Measurements from ENCODE around the gene CDH3.

The CDH3 gene

DNA sequence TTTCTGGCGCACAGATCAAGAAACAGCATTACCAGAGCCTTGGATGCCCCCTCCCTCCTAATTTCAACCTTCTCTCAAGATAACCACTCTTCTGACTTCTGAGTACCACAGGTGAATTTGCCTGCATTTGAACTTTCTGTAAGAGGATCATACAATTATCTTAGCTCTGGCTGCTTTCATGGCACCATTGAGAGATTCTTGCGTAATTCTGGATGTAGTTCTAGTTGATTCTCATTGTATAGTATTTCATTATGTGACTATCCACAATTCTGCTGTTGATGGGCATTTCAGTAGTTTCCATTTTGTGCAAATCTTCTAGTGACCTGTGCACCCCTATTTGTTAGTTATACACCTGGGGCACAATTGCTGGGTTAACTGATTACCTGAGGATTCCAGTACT is 7.5 kb downstream of the CDH3 start:
- DNase-seq, result no peak

DNA sequence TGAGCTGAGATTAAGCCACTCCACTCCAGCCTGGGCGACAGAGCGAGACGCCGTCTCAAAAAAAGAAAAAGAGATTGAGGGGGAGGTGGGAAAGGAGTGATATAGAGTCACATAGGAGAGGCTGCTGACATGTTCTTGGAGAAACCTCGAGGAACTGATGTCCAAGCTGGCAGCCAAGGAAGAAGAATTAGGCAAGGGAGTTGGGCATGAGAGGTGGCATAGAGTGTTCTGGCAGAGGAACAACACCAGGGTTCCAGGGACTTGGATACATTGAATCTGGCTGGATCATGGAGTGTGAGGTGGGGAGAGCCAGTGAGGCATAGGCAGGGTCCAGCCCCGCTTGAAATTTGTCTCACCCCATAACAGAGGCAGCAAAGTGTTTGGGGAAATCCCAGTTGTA is 10.7 kb downstream of the CDH3 start:
- DNase-seq, result no peak

DNA sequence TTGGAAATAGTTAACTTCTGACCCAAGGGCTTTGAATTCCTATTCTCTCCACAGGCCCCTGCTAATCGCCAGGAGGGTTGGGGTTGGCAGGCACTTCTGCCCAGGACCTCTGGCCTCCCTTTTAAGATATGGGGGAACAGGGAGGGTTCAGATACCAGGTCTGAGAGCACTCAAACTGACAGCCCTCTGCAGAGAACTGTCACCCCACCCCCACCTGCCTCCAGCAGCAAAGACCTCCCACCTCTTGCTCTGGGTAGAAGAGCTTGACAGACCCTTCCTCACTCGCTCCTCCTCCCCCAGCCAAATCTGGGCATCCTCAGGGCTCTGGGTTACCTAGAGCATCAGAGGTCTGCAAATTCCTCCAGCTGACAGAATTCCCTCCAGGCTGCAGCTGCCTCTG is 11.6 kb downstream of the CDH3 start:
- no peak for DNase-seq

DNA sequence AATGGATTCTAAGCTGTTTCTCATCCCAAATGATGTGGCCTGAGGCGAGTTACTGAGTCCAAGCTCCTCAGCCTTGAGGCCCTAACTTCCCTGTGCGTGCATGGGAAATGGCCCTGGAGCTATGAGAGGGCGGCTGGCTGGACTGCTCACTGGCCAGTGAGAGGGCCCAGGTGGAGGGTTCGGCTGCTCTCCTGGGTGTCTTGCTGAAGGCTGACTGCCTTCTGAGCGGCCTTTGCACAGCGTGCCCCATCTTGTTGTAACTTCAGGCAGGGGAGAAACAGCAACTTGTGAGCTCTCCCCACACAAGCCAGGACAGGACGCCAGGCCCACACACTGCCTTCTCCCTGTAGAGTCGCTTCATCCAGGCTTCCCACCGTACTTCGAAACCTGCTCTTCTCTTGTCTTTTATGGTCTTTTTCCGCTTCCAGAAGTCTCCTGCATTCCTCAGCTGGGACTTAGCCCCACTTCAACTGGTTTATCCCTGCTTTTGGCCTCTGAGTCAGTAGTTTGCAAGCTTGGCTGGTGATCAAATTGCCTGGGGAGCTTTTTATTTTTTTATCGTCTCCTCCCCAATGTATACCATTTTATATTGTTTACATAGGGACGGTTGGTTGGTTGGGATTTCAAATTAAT is 13.3 kb downstream of the CDH3 start:
- DNase-seq, result no peak

DNA sequence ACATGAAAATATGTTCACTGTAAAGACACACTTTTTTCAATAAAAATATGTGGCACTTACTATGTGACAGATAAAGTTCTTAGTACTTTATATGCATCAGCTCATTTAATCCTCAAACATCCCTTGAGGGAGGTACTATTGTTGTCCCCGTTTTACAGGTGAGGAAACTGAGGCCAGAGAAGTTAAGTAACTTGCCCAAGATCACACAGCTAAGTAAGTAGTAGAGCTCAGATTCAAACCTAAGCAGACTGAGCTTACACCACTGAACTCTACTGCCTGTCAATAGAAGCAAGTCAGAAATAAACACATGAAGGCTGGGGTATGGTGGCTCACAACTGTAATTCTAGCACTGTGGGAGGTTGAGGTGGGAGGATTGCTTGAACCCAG is 13.9 kb downstream of the CDH3 start:
- DNase-seq, result no peak

DNA sequence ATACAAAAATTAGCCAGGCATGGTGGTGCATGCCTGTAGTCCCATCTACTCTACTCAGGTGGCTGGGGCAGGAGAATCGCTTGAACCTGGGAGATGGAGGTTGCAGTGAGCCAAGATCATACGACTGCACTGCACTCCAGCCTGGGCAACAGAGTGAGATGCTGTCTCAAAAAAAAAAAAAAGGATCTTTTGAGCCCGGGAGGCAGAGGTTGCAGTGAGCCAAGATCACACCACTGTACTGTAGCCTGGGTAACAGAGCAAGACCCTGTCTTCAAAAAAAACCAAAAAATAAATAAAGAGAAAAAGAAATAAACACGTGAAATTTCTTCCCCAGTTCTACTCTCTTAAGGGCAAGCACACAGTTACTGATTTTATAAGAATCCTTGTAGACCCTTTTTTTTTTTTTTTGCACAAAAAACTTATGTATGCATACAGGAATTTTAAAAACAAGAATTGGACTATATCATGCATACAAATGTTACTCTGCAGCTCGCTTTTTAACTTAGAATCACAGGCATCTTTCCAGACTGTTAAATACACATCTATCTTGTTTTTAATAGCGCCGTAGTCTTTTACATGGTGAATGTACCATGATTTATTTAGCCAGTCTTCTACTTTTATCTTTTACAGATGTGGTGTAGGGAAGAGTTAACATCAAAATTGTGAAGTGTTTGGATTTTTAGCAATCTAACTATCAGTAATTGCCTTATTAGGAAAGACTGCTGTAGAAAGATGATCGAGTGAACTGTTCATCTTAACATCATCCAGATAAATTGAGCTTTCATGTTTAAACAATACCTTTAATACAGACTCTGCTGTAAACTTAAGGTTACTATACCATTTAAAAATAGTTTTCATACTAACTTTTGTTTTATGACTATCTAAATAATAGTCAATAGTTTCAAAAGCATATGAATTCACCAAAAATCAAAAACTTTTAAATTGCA is 14.6 kb downstream of the CDH3 start:
- DNase-seq, result no peak

DNA sequence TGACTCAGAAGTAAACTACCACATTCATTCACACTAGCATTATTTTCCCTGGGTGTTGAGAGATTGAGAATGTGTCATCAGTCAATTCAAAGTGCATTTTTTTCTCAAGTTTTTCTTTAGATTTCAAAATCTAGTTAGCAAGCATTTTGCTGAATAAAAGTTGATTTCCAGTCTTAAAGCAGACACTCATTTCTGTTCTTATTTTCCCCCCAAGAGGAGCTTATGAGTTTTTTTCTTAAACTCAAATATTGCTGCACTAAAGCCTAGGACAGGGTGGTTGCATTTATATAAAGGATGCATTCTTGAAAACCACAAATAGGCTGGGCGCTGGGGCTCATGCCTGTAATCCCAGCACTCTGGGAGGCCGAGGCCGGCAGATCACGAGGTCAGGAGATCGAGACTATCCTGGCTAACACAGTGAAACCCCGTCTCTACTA is 15.3 kb downstream of the CDH3 start:
- no peak for DNase-seq

DNA sequence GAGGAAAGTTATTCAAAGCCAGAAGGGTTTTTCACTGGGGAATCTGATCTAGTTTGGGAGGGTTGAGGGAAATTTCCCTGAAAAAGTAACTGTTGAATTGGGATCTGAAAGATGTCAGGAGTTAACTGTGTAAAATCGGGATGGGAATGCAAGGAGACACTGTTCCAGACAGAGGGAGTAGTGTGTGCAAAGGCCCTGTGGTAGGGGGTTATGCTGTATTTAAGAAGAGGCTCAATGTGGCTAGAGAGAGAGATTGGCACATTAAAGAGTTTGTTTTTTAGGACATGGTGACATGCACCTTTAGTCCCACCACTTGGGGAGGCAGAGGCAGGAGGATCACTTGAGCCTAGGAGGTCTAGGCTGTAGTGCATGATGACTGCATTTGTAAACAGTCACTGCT is 16.9 kb downstream of the CDH3 start:
- no peak for DNase-seq

DNA sequence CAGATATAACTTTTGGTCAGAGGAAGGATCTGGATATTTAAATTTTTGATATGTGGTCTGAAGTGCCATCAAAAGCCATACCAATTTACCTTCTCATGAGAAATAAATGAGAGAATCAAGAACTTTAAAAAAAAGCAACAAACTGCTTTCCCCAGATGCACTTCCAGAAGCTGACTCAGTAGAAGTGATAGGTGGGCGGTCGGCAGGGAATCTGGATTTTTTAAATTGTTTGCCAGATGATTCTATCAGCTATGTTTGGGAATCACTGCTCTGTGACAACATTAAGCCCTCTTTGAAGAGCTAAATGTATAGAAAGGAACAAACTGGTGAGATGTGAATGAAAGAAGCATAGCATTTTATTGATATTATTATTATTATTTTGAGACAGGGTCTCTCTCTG is 19.2 kb downstream of the CDH3 start:
- DNase-seq, result no peak

DNA sequence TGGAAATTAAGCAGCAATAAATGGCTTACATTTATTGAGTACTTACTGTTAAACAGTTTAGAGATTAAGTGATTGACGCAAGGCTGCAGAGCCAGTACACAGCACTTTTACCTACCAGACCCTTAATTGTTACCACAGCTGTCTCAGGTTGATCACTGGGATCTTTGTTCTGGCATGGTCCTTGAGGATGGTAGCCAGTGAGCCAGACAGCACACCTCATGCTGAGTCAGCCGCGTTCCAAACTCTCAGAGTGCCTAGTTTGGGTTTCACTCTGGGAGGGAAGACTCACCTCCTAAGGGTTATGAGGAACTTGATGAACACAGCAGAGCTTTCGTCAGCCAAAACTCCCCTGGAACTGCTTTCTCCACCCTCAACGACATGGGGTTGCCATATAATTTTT is 20.4 kb downstream of the CDH3 start:
- DNase-seq, result no peak

DNA sequence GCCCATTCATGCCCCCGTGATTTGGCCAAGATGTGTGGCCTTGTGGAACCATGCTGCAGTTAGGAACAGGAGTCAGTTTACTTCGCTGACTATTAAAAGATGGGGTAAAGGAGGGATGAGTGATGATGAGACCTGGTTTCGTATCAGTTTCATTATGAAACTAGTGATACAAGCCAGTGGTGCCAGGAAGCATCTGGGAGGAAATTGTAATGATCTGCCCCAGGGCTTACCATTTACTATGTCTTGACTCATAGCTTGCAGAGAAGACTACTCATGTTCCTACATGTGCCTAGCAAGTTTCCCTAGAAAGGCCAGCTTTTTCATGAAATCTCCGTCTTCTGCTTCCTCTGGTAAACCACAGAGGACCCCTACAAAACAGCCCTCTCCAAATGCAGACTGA is 23.2 kb downstream of the CDH3 start:
- peak in 1 of 2 donors; percentile 22 for DNase-seq

DNA sequence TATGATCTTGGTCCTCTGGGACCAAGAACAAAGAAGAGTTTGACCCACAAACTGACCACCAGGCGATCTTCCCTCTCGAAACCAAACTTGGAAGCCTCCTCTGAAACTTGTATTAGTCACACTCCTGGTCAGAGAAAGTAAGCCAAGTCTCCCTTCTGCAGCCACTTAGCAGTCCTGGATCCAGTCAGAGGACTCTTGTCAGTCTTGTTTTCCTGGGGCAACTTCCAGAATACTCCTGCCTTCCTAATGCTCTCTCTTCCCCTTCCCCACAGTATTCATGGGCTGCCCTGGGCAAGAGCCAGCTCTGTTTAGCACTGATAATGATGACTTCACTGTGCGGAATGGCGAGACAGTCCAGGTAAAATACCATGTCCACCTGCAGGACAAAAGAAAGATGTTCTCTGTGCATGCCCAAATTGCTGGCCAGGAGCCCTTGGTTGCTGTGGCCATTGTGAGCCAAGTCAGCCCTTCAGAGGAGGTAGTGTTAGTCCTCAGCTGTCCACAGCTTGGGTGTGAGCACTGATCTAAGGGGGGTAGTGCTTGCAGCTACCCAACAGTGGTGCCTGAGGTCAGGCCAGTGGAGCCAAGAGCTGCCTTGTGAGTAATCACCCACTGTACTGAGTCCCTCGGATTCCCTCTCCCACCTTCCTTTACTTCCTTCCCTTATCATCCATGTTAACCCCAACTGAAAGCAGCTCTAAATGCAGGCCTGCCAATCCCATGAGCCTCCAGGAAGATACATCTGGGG is 31.2 kb downstream of the CDH3 start:
- DNase-seq, result no peak

DNA sequence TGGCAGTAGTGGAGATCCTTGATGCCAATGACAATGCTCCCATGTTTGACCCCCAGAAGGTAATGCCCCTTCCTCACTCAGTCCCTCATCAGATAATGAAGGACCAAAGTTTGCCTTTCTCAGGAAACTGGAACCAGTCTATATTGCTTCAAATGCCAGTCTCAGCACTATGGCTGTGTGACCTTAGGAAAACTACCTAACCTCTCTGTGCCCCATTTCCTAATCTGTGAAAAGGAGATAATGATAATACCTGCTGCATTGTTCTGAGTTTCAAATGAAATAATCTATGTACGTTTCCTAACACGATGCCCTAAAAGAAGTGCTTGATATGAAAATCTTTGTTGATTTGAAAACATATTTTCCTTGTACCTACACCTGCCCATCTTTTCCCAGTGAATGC is 35.9 kb downstream of the CDH3 start:
- no peak for DNase-seq

DNA sequence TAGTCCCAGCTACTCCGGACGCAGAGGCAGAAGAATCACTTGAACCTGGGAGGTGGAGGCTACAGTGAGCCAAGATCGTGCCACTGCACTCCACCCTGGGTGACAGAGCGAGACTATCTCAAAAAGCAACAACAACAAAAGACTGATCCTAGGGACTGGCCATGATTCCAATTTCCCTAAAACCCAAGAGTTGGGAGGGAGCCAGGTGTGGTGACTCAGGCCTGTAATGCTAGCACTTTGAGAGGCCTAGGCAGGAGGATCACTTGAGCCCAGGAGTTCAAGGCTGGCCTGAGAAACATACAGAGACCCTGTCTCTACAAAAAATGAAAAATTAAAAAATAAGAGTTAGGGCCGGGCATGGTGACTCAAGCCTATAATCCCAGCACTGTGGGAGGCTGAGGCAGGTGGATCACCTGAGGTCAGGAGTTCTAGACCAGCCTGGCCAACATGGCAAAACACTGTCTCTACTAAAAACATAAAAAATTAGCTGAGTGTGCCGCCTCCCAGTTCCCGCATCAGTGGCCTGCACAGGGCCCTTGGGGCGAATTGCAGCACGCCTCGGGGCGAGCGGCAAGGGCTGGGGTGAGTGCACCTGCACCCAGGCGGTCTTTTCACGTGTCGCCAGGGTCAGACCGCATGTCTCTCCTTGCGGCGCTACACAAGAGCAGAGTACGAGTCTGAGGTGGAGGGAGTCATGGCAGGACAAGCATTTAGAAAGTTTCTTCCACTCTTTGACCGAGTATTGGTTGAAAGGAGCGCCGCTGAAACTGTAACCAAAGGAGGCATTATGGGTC is 40.8 kb downstream of the CDH3 start:
- DNase-seq, result no peak

DNA sequence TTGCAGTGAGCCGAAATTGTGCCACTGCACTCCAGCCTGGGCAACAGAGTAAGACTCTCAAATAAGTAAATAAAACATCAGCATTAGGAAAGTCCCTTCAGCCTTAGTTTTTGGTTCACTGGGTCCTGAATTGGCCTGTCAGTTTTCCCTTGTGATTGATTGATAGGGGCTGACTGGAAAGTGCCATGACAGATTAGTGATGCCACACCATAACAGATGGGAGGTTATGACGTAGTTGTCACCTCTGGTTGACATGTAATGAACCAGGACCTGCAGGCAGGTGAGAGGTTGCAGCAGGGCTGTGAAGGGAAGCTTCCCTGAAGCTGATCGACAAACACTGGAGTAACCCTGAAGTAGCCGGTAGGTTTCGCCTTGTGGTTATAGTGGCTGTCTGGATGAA is 41.8 kb downstream of the CDH3 start:
- DNase-seq, result no peak

DNA sequence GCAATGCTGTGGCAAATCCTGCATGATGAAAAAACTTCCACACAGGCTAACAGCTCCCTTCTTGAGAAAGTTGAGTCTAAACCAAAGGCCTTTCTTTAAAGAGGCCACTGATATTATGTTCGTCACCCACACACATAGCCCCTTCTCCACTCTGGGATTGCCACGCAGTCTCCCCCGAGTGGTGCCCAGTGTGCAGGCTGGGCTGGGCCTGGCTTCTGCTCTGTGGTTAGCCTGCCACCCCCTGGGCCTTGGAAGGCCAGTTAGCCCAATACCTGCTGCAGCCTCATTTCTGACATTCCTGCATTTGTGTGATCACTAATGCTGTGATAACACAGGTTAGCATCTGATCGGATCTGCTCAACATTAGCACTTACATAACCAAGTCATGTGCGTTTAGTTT is 44.8 kb downstream of the CDH3 start:
- DNase-seq, result no peak

DNA sequence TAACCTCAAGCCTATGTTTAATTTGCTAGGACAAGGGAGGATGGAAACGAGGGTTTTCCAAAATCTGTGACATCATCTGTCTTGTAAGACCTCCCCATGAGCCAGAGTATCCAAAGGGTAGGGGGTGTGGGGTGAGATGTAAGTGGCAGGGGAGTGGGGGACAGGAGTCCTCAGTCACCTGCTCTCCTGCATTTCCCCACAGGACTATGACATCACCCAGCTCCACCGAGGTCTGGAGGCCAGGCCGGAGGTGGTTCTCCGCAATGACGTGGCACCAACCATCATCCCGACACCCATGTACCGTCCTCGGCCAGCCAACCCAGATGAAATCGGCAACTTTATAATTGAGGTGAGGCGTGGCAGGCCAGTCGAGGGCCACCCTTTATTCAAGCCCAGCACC is 50.5 kb downstream of the CDH3 start:
- DNase-seq, result no peak

DNA sequence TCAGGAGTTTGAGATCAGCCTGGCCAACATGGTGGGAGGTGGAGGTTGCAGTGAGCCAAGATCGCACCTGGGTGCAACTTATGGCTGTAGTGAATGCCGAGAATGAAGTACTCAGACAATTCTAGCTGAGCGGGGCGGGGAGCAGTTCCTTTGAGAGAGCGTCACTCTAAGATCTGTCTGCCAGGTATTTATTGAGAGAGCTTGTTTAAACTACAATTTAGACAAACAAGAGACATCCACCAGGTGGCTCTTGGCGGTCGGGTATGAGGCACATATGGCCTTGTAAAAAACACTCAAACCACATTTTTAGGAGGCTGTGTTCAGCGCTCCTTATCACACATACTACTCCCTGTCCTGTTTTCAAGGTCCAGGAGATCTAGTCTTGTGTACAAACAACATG is 51.4 kb downstream of the CDH3 start:
- DNase-seq, result no peak

DNA sequence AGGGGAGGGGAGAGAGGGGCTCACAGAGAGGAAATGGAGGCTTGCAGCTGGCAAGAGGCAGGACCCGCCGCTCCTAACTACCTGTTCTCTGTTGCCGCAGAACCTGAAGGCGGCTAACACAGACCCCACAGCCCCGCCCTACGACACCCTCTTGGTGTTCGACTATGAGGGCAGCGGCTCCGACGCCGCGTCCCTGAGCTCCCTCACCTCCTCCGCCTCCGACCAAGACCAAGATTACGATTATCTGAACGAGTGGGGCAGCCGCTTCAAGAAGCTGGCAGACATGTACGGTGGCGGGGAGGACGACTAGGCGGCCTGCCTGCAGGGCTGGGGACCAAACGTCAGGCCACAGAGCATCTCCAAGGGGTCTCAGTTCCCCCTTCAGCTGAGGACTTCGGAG is 53.0 kb downstream of the CDH3 start:
- no peak for DNase-seq

DNA sequence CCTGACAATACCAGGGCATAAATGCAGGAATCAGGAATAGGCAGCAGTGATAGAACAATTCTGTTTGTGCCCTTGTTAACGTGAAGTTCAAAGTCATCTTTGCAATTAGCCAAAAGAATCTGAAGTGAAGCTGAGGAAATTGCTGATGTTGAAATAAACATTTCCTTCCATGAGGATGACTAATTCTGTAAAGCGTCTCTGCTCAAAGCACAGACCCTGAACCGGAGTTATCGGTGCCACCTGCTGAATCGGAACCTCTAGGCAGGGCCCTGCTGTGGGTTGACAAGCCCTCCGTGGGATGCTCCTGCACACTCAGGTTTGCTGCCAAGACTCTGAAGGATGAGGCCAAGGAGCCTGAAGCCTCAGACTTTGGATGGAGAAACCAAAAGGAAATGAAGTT is 55.0 kb downstream of the CDH3 start:
- no peak for DNase-seq

DNA sequence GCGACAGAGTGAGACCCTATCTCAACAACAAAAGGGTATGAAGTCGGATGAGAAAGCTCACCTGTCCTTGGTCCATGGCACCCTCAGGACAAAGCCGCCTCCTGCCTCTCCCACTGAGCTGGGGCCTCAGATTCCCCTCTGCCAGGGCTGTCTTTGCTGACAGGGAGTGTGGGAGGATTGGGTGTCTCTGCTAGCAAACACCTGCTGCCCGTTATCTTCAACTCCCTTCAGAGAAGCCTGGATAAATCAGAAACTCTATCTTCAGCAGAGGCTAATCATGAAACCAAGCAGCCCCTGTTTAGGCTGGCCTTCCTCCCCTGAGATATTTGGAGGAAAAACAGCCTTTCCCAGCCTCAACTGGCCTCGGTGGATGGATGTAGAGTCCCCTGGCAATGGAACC is 55.7 kb downstream of the CDH3 start:
- no peak for DNase-seq

DNA sequence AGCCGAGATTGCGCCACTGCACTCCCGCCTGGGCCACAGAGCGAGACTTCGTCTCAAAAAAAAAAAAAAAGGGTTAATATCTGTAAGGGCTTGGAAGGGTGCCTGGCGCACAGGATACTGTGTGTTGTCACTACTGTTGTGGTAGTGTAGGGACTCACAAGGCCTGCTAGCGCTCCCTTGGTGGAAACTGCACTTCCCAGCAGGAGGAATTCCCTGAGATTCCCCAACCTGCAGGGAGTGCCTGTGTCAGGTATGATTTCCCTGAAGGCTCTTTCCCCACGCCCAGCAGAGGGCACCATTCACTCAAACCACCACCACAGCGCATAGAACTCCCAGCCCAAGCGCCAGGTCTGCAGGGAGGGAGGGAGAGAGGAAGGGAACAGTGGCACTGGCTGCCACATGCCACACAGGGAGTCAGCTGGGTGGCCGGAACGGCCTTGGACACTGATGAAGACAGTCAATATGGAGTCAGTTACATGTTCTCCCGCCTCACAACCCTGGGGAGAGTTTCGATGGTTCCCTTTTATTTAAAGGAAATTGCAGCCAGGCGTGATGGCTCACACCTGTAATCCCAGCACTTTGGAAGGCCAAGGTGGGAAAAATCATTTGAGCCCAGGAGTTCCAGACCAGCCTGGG is 59.2 kb downstream of the CDH3 start:
- DNase-seq, result peak; percentile 67 to 71
